Chondrocyte (in vitro differentiated cells): ENCODE measurements around the gene KIRREL3. TPM values are rescaled to one million over a fixed set of nuclear protein-coding genes. Genes with fewer than 3 reads are reported as not detected.
A peak's percentile ranks its signal among the peaks of the same experiment; 100 is the strongest.

ENCODE experiments used
- DNase-seq: peaks from one replicate; pipeline ENCODE4 v3.0.0; 2021; ENCODE audit warnings: mixed read lengths, low spot score
- H3K27ac Mint-ChIP-seq: one replicate; pipeline ENCODE4 v1.8.0; 2021; ENCODE audit warnings: mild to moderate bottlenecking, moderate library complexity, mixed read lengths; ENCODE audit not compliant: unreplicated experiment
- H3K27me3 Mint-ChIP-seq: 2 replicates; pipeline ENCODE4 v1.8.0; 2021; ENCODE audit warnings: low read depth, mixed read lengths
- H3K36me3 Mint-ChIP-seq: 2 replicates; pipeline ENCODE4 v1.8.0; 2021; ENCODE audit warnings: low read depth, mixed read lengths
- H3K4me1 Mint-ChIP-seq: 2 replicates; pipeline ENCODE4 v1.8.0; 2021; ENCODE audit warnings: low read depth, mild to moderate bottlenecking, mixed read lengths
- H3K4me3 Mint-ChIP-seq: one replicate; pipeline ENCODE4 v1.8.0; 2021; ENCODE audit warnings: mild to moderate bottlenecking, moderate library complexity, mixed read lengths; ENCODE audit not compliant: unreplicated experiment
- H3K9me3 Mint-ChIP-seq: 2 replicates; pipeline ENCODE4 v1.8.0; 2021; ENCODE audit warnings: low read depth, mixed read lengths
- total RNA-seq: library from RNA; stranded (reverse); gene quantifications from 3 replicates; pipeline ENCODE4 v1.2.1, GENCODE V29; 2021
- TF ChIP-seq, protein P1 (sequence below): fragments of 200-600 bp; sonication (generic); IDR thresholded peaks from 2 replicates; pipeline ENCODE4 v1.5.0; 2021; ENCODE audit warnings: antibody characterized with exemption, mild to moderate bottlenecking, moderate library complexity

The KIRREL3 gene
- total RNA-seq, 1 donor from 2014 or later = 1.2 TPM

DNA sequence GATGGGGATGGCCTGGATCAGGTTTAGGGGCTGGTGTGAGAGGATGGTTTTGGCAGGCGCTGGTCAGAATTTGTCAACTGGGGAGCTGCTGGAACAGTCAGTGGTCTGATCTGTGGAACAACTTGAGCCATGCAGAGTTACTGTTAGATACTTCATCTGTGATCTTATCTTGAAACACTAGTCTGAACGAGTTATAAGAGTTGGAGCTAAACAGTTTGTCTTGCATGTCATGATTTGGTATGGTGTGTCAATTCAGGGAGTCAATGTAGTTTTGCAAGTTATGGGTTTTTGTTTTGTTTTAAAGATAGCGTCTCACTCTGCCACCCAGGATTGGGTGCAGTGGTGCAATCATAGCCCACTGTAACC lies 591.0 kb downstream of the KIRREL3 start:
- no peak for DNase-seq
- H3K27ac Mint-ChIP-seq = no peak overlapping the region
- no peaks in the 10 kb centered on the region for H3K9me3 Mint-ChIP-seq
- peaks cover 14% of the 10 kb centered on the region for H3K4me1 Mint-ChIP-seq
- no peaks in the 10 kb centered on the region for H3K27me3 Mint-ChIP-seq
- peaks cover 23% of the 10 kb centered on the region for H3K36me3 Mint-ChIP-seq
- H3K4me3 Mint-ChIP-seq = no peak overlapping the region
- TF ChIP-seq, protein P1, sequence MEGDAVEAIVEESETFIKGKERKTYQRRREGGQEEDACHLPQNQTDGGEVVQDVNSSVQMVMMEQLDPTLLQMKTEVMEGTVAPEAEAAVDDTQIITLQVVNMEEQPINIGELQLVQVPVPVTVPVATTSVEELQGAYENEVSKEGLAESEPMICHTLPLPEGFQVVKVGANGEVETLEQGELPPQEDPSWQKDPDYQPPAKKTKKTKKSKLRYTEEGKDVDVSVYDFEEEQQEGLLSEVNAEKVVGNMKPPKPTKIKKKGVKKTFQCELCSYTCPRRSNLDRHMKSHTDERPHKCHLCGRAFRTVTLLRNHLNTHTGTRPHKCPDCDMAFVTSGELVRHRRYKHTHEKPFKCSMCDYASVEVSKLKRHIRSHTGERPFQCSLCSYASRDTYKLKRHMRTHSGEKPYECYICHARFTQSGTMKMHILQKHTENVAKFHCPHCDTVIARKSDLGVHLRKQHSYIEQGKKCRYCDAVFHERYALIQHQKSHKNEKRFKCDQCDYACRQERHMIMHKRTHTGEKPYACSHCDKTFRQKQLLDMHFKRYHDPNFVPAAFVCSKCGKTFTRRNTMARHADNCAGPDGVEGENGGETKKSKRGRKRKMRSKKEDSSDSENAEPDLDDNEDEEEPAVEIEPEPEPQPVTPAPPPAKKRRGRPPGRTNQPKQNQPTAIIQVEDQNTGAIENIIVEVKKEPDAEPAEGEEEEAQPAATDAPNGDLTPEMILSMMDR = no peak

DNA sequence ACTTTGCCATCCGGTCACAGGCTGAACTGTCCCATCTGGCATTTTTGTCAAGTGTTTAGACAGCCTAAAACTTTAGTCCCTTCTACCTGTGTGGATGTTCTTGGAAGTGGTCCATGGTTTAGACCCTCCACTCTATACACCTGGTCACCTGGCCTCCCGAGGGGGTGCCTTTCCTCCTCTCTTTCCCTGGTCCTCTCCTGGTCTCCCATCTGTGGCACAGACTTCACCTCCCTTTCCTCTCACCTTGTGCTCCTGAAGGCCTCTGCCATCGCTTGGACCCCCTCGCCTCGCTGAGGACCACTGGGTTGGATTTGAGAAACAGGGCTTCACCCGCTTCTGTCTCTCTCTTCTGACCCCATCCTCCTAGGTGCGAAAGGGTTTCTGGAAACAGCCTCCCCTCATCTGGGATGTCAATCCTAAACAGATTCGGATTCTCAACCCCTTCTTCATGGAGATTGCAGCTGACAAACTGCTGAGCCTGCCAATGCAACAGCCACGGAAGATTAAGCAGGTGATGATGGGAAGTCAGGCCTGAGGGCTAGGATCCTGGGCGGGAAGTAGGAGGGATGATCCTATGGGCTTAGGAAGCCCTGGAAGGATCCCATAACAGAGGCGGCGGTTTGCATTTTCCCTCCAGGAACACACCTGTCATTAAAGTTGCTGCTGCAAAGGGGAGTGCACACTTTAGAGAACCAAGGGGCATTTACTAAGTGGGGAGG lies 591.5 kb downstream of the KIRREL3 start:
- Mint-ChIP-seq H3K9me3 (no peaks in the 10 kb centered on the region), H3K36me3 (peaks cover 23% of the 10 kb centered on the region), H3K27ac (no peak overlapping the region)

GRCh38 chr11:126408496-126408895 lies 592.1 kb downstream of the KIRREL3 start:
- peaks cover 23% of the 10 kb centered on the region for H3K36me3 Mint-ChIP-seq
- no peaks in the 10 kb centered on the region for H3K9me3 Mint-ChIP-seq

More for the DNA sequence above, 591.5 kb downstream of the KIRREL3 start:
- peak; percentile 58 for DNase-seq
- no peak overlapping the region for H3K4me3 Mint-ChIP-seq
- H3K27me3 Mint-ChIP-seq = no peaks in the 10 kb centered on the region
- TF ChIP-seq, protein P1 = no peak
- H3K4me1 Mint-ChIP-seq = peaks cover 20% of the 10 kb centered on the region

GRCh38 chr11:126407682-126408288 lies 592.8 kb downstream of the KIRREL3 start:
- TF ChIP-seq, protein P1 = no peak
- no peak overlapping the region for H3K4me3 Mint-ChIP-seq
- H3K36me3 Mint-ChIP-seq = peaks cover 23% of the 10 kb centered on the region
- no peaks in the 10 kb centered on the region for H3K27me3 Mint-ChIP-seq
- H3K27ac Mint-ChIP-seq = no peak overlapping the region
- peaks cover 32% of the 10 kb centered on the region for H3K4me1 Mint-ChIP-seq
- DNase-seq = peak; percentile 59
- H3K9me3 Mint-ChIP-seq = no peaks in the 10 kb centered on the region

More at GRCh38 chr11:126408496-126408895, 592.1 kb downstream of the KIRREL3 start:
- no peak overlapping the region for H3K27ac Mint-ChIP-seq
- peaks cover 25% of the 10 kb centered on the region for H3K4me1 Mint-ChIP-seq
- H3K27me3 Mint-ChIP-seq = no peaks in the 10 kb centered on the region
- DNase-seq = peak; percentile 74
- TF ChIP-seq, protein P1 = no peak
- no peak overlapping the region for H3K4me3 Mint-ChIP-seq

DNA sequence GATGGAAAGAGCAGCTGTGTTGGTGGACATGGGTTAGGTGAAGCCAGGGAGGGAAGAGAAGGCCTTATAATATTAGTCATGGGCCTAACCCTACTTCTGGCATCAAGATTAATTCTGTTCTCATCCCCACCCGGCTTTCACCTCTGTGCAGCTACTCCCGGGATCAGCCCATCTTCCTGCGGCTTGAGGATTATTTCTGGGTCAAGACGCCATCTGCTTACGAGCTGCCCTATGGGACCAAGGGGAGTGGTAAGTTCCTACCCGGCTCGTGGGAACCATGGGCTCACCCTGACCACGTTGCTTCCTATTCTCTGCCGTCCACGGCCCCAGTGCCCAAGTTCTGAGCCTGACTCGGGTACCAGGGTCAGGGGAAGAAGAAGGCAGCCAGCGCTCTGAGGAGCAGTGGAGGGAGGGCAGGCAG lies 593.5 kb downstream of the KIRREL3 start:
- Mint-ChIP-seq H3K27ac (no peak overlapping the region), H3K27me3 (no peaks in the 10 kb centered on the region), H3K4me3 (no peak overlapping the region), H3K9me3 (no peaks in the 10 kb centered on the region), H3K36me3 (peaks cover 22% of the 10 kb centered on the region), H3K4me1 (peaks cover 32% of the 10 kb centered on the region)
- TF ChIP-seq, protein P1 = no peak
- peak; percentile 55 for DNase-seq
